Upper lobe of left lung (tissue), 6 donors: ENCODE results near the gene BRPF3. TPM values are rescaled to one million over a fixed set of nuclear protein-coding genes. Genes with fewer than 3 reads are reported as not detected.

Experiments
- ATAC-seq, 2 donors: fragments of 200-7000 bp; cut with Tn5 transposase; one replicate each; pipeline ENCODE4 v1.9.1; 2022; ENCODE audit warnings: mild to moderate bottlenecking in 2 of 2, moderate library complexity in 2 of 2; ENCODE audit not compliant: low FRiP score in 2 of 2
- DNase-seq, 2 donors: peaks; one replicate each; pipeline ENCODE4 v3.0.0-alpha.2; 2019 to 2020
- H3K27ac ChIP-seq, 4 donors: fragments of 200-600 bp; sonication (generic); one replicate each; pipeline ENCODE4 v1.5.1; 2016 to 2019
- H3K27me3 ChIP-seq, 4 donors: fragments of 200-600 bp; sonication (generic); one replicate each; pipeline ENCODE4 v1.5.1; 2017 to 2019
- H3K36me3 ChIP-seq, 4 donors: fragments of 200-600 bp; sonication (generic); one replicate each; pipeline ENCODE4 v1.5.1; 2016 to 2019
- H3K4me1 ChIP-seq, 4 donors: fragments of 200-600 bp; sonication (generic); one replicate each; pipeline ENCODE4 v1.5.1; 2018 to 2019
- H3K4me3 ChIP-seq, 4 donors: fragments of 200-600 bp; sonication (generic); one replicate each; pipeline ENCODE4 v1.5.1; 2017 to 2019; ENCODE audit warnings: mild to moderate bottlenecking in 2 of 4, moderate library complexity in 1 of 4
- H3K9me3 ChIP-seq, 4 donors: fragments of 200-600 bp; sonication (generic); one replicate each; pipeline ENCODE4 v1.5.1; 2018 to 2019
- CTCF ChIP-seq, 6 experiments: fragments of 450-650 bp in 4 of 6; fragments of 200-600 bp in 2 of 6; sonication (generic) in 2 of 6; IDR thresholded peaks; one replicate each; pipeline ENCODE4 v1.5.1; 2016 to 2019; ENCODE audit warnings: antibody characterized with exemption in 6 of 6
- EP300 ChIP-seq, 4 donors: sonication (generic); formaldehyde crosslinking; IDR thresholded peaks; one replicate each; pipeline ENCODE4 v1.5.1; 2017; ENCODE audit warnings: antibody characterized with exemption in 4 of 4, control low read depth in 2 of 4
- POLR2A ChIP-seq, 4 donors: fragments of 450-650 bp; IDR thresholded peaks; one replicate each; pipeline ENCODE4 v1.5.1; 2016 to 2017; ENCODE audit warnings: antibody characterized with exemption in 4 of 4, mild to moderate bottlenecking in 2 of 4
- POLR2AphosphoS5 ChIP-seq, 2 donors: sonication (generic); formaldehyde crosslinking; IDR thresholded peaks; one replicate each; pipeline ENCODE4 v1.5.1; 2017; ENCODE audit warnings: antibody characterized with exemption in 2 of 2
- WGBS, 2 donors: methylation state at CpG; one replicate each; pipeline ENCODE4 v1.1.5; 2017 to 2018; 5-methylcytosine and 5-hydroxymethylcytosine counted together
- total RNA-seq, 6 donors: library from RNA; depleted of rRNA in 4 of 6; stranded (reverse); fragments of >200 nt in 4 of 6; gene quantifications; one replicate each; pipeline versions ENCODE4 v1.1.0 to v1.2.1, GENCODE V29; 2016 to 2021
- donor health status: DM: no; HTN: no; CAD: no; lungs with moderate emphysema.
- donor health status: DM: no; HTN: yes; CAD: no; lungs with severe emphysema.

Gene BRPF3
- total RNA-seq, 6 donors from 2014 or later = 23.7 to 37.4 (median 33.4) TPM

DNA sequence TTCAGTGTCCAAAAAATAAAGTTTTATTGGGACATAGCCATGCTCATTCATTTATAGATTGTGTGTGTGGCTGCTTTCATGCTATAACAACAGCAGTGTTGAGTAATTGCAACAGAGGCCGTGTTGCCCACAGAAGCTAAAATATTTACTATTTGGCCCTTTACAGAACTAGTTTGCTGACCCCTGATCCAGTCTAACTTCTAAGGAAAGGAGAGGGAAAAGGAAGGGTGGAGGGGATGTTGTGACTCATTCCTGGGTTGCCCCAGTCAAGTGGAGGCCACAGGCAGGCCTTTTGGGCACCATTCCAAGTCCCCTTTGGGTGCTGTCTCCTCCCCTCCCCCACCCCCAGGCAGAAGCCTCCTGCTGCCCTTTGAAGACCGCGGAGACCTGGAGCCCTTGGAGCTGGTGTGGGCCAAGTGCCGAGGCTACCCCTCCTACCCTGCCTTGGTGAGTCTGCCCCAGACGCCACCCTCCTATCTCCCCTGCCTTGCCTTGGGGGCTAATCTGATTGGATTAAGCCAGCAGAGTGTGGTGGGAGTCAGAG, 28.4 kb downstream of the BRPF3 start:
- peaks cover 25 to 97% (median 44%) of the 10 kb centered on the region in 4 donors for H3K36me3 ChIP-seq
- DNase-seq (no peak), ATAC-seq (peak in 1 of 2 donors; percentile 26)
- peaks cover 0 to 16% (median 11%) of the 10 kb centered on the region in 4 donors for H3K4me1 ChIP-seq
- no peaks in the 10 kb centered on the region for H3K9me3 ChIP-seq
- WGBS, 2 donors = 74 to 75% methylated on average over 3 to 5 of the region's 5 CpGs
- H3K27me3 ChIP-seq = no peaks in the 10 kb centered on the region
- no peak for TF ChIP-seq EP300 (IDR thresholded peaks at IDR 0.05)
- no peak for TF ChIP-seq POLR2A (IDR thresholded peaks at IDR 0.05)
- H3K4me3 ChIP-seq = no peak overlapping the region
- H3K27ac ChIP-seq = no peak overlapping the region

DNA sequence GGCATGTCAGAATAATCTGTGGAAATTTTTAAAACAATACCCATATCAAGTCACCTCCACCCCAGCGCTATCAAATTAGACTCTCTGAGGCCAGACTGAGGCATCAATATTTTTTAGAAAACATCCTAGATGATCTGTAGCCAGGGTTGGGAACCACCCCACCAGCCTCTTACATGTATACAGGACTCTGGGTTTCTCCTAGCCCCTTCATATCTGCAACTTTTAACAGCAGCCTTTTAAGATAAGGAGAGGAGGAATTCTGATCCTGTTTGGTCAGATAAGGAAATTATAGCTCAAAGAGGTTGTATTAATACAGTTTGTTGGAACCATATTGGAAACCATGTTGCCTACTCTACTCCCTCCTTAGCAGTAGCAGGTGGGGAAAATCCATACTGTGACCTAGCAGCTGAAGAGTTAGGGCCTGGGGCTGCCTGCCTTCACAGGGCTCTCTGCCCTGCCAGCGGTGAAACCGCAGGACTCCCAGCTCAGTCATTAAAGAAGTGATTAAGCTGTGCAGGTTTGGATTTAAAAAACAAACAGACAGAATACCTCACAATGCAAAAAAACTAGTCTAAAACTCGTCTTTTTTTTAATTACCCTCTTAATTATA, 30.0 kb downstream of the BRPF3 start:
- Histone ChIP-seq H3K4me1 (peaks cover 0 to 16% (median 11%) of the 10 kb centered on the region in 4 donors), H3K4me3 (no peak overlapping the region), H3K27ac (no peak overlapping the region), H3K36me3 (peaks cover 34 to 100% (median 60%) of the 10 kb centered on the region in 4 donors), H3K27me3 (no peaks in the 10 kb centered on the region), H3K9me3 (no peaks in the 10 kb centered on the region)
- no peak for ATAC-seq
- TF ChIP-seq POLR2AphosphoS5 (IDR thresholded peaks at IDR 0.05) (no peak), EP300 (IDR thresholded peaks at IDR 0.05) (no peak), CTCF (IDR thresholded peaks at IDR 0.05) (no peak), POLR2A (IDR thresholded peaks at IDR 0.05) (no peak)
- WGBS, 2 donors = 91 to 97% methylated on average over 4 of the region's 4 CpGs
- no peak for DNase-seq

DNA sequence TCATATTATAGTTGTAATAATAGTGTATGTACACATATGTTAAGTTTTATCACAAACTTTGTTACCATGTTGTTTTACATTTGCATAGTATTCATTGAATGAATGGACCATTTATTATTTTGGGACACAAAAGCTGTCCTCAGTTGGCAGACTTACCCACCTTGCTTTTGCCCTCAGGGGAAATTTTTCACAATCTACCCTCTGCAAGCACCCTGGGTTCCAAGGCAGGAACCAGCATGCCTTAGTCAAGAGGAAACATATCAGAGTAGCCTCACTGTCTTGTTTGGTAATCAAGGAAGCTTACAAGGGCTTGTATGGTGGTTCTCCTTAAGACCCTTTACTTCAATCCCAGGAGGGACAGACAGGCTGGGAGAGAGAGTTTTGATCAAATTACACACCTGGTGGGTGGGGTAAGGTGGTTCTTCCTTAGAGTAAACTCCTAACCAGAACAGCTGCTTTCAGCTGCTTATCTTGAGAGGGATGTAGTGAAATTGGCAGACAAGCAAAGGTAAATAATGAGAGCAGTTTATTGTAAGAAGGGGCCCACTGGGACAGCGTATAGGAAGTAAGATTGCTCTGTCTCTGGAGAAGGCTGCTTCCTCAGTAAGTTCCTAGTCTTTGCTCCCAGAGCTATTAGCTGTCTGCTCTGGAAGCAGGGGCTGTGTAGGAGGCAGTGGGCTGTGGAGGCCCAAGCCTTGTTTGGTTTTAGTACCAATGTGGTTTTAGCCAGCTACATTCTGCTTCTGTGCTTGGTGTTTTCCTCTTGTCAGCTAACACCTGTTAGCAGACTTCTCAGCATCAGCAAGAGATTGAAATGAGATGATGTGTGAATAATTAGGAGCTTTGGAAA, 31.1 kb downstream of the BRPF3 start:
- ATAC-seq = no peak
- TF ChIP-seq POLR2AphosphoS5 (IDR thresholded peaks at IDR 0.05) (no peak), POLR2A (IDR thresholded peaks at IDR 0.05) (no peak), EP300 (IDR thresholded peaks at IDR 0.05) (no peak), CTCF (IDR thresholded peaks at IDR 0.05) (no peak)

GRCh38 chr6:36229223-36229622, 32.7 kb downstream of the BRPF3 start:
- Histone ChIP-seq H3K27ac (no peak overlapping the region), H3K27me3 (no peaks in the 10 kb centered on the region), H3K36me3 (peaks cover 31 to 99% (median 58%) of the 10 kb centered on the region in 4 donors), H3K9me3 (no peaks in the 10 kb centered on the region), H3K4me3 (no peak overlapping the region), H3K4me1 (peaks cover 0 to 16% (median 10%) of the 10 kb centered on the region in 4 donors)
- DNase-seq (no peak), ATAC-seq (no peak)
- WGBS, 2 donors = 91 to 95% methylated on average over 5 of the region's 5 CpGs
- TF ChIP-seq EP300 (IDR thresholded peaks at IDR 0.05) = no peak
- no peak for TF ChIP-seq CTCF (IDR thresholded peaks at IDR 0.05)
- TF ChIP-seq POLR2A (IDR thresholded peaks at IDR 0.05) = no peak
- no peak for TF ChIP-seq POLR2AphosphoS5 (IDR thresholded peaks at IDR 0.05)

More for the DNA sequence above, 31.1 kb downstream of the BRPF3 start:
- 50 to 81% methylated on average over 1 of the region's 1 CpG for WGBS, 2 donors
- Histone ChIP-seq H3K27ac (no peak overlapping the region), H3K36me3 (peaks cover 31 to 100% (median 56%) of the 10 kb centered on the region in 4 donors), H3K9me3 (no peaks in the 10 kb centered on the region), H3K4me3 (no peak overlapping the region), H3K4me1 (peaks cover 0 to 16% (median 11%) of the 10 kb centered on the region in 4 donors), H3K27me3 (no peaks in the 10 kb centered on the region)
- no peak for DNase-seq

DNA sequence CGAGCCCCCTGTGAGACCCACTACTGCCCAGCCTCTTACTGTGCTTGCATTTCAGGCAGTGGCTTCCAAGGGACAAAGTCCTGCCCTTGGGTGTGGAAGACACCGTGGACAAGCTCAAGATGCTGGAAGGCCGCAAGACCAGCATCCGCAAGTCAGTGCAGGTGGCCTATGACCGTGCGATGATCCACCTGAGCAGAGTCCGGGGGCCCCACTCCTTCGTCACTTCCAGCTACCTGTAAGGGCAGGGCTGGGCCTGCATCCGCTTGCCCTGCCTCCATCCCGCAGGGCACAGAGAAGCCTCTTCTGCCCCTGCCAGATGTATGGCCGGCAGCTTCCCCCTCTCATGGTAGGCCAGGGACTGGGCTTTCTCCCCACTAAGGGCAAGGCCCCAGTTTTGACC, 33.8 kb downstream of the BRPF3 start:
- H3K27me3 ChIP-seq = no peaks in the 10 kb centered on the region
- 99 to 100% methylated on average over 1 to 11 of the region's 11 CpGs for WGBS, 2 donors
- peaks cover 0 to 5% (median 0%) of the 10 kb centered on the region in 4 donors for H3K4me1 ChIP-seq
- H3K4me3 ChIP-seq = no peak overlapping the region
- DNase-seq (no peak), ATAC-seq (no peak)
- H3K27ac ChIP-seq = no peak overlapping the region
- H3K36me3 ChIP-seq = peaks cover 31 to 87% (median 52%) of the 10 kb centered on the region in 4 donors
- TF ChIP-seq POLR2AphosphoS5 (IDR thresholded peaks at IDR 0.05) = no peak
- TF ChIP-seq EP300 (IDR thresholded peaks at IDR 0.05) = no peak
- TF ChIP-seq CTCF (IDR thresholded peaks at IDR 0.05) = no peak
- TF ChIP-seq POLR2A (IDR thresholded peaks at IDR 0.05) = no peak
- H3K9me3 ChIP-seq = no peaks in the 10 kb centered on the region
